K562 (cell line): ENCODE data around the gene VENTX. TPM values are rescaled to one million over a fixed set of nuclear protein-coding genes. Genes with fewer than 3 reads are reported as not detected.

Experiments used
- ATAC-seq: fragments of 200-7000 bp; cut with Tn5 transposase; 3 replicates; pipeline ENCODE4 v1.9.1; 2020; ENCODE audit warnings: moderate library complexity
- BruUV-seq: library from RNA; stranded (reverse); fragments of 400-500 nt; replicated peaks from 2 replicates; lab custom pipeline; 2021; lab: Mats Ljungman, UMichigan
- CTCF ChIA-PET: fragments of 300-600 bp; formaldehyde crosslinking; extraction: SDS; loops from one replicate; lab custom pipeline; 2021; ENCODE audit warnings: low intra/inter-chr PET ratio; lab: Yijun Ruan, JAX
- POLR2A ChIA-PET: fragments of 300-600, 350-650 bp; sonication (Branson Sonifier 250); formaldehyde crosslinking; extraction: SDS; loops from one replicate; lab custom pipeline; 2021; ENCODE audit warnings: antibody characterized with exemption, inconsistent platforms; lab: Yijun Ruan, JAX
- DNase-seq, 4 experiments: peaks; one replicate each; pipeline versions ENCODE4 v3.0.0 to v3.0.0-alpha.2; 2011 to 2018; ENCODE audit warnings: low spot score in 3 of 4, mixed read lengths in 3 of 4; ENCODE audit errors: extremely low read depth in 1 of 4
- FAIRE-seq: peaks from 2 replicates; lab custom pipeline; 2011; peaks lifted over from hg19 to GRCh38; lab: Jason Lieb, UNC
- H2AFZ ChIP-seq: 2 replicates; pipeline ENCODE4 v1.6.0; 2011; ENCODE audit warnings: low read depth, low read length, control low read depth, inconsistent platforms
- H3K27ac ChIP-seq: fragments of 200-600 bp; 3 replicates; pipeline ENCODE4 v1.8.0; 2011; ENCODE audit warnings: low read depth, mild to moderate bottlenecking, control low read depth, inconsistent platforms, low read length, moderate library complexity, mixed read lengths; ENCODE audit errors: extremely low read depth
- H3K27me3 ChIP-seq, 2 experiments: fragments of 300-600 bp in 1 of 2; 2 replicates in 1 of 2; 3 replicates in 1 of 2; pipeline versions ENCODE4 v1.6.0 to v1.8.0; 2011; ENCODE audit warnings: inconsistent platforms in 2 of 2, low read length in 2 of 2, mild to moderate bottlenecking in 1 of 2, mixed read lengths in 1 of 2, moderate library complexity in 1 of 2; ENCODE audit not compliant: control insufficient read depth in 2 of 2, insufficient read depth in 2 of 2
- H3K36me3 ChIP-seq: fragments of 300-600 bp; 3 replicates; pipeline ENCODE4 v1.8.0; 2011; ENCODE audit warnings: mild to moderate bottlenecking, low read length, inconsistent platforms; ENCODE audit not compliant: control insufficient read depth, insufficient read depth
- H3K4me1 ChIP-seq, 2 experiments: fragments of 200-600 bp in 1 of 2; replicated peaks in 1 of 2; 2 replicates in 1 of 2; 3 replicates in 1 of 2; pipeline versions ENCODE4 v1.5.1 to v1.8.0; 2011; ENCODE audit warnings: inconsistent platforms in 2 of 2, low read length in 2 of 2, mild to moderate bottlenecking in 1 of 2, mixed read lengths in 1 of 2, moderate library complexity in 1 of 2; ENCODE audit not compliant: control insufficient read depth in 2 of 2, insufficient read depth in 2 of 2
- H3K4me2 ChIP-seq: 2 replicates; pipeline ENCODE4 v1.6.1; 2011; ENCODE audit warnings: low read length, control low read depth, inconsistent platforms, mixed read lengths; ENCODE audit not compliant: insufficient read depth
- H3K4me3 ChIP-seq: fragments of 200-600 bp; sonication (generic), shearing (Covaris generic); 2 replicates; pipeline ENCODE4 v1.5.1; 2016; ENCODE audit warnings: control low read depth, inconsistent platforms
- H3K79me2 ChIP-seq: fragments of 200-600 bp; 3 replicates; pipeline ENCODE4 v1.8.0; 2011; ENCODE audit warnings: low read length, inconsistent platforms; ENCODE audit not compliant: control insufficient read depth, insufficient read depth
- H3K9ac ChIP-seq, 2 experiments: 2 replicates each; pipeline versions ENCODE4 v1.6.0 to v1.6.1; 2011; ENCODE audit warnings: low read depth in 2 of 2, low read length in 2 of 2, control low read depth in 1 of 2, inconsistent platforms in 1 of 2, mild to moderate bottlenecking in 1 of 2, mixed read lengths in 1 of 2; ENCODE audit not compliant: insufficient read depth in 1 of 2
- H3K9me1 ChIP-seq: one replicate; pipeline ENCODE4 v1.6.0; 2011; ENCODE audit warnings: inconsistent platforms, mild to moderate bottlenecking, low read length, moderate library complexity; ENCODE audit not compliant: control insufficient read depth, insufficient read depth
- H3K9me3 ChIP-seq: replicated peaks from 2 replicates; pipeline ENCODE4 v1.5.1; 2011; ENCODE audit warnings: low read depth, low read length, inconsistent platforms; ENCODE audit not compliant: control insufficient read depth, insufficient read depth
- H4K20me1 ChIP-seq: replicated peaks from 2 replicates; pipeline ENCODE4 v1.6.1; 2011; ENCODE audit warnings: low read length, inconsistent platforms, mixed read lengths; ENCODE audit not compliant: control insufficient read depth, insufficient read depth
- ATF4 ChIP-seq: fragments of 450-650 bp; formaldehyde crosslinking; IDR thresholded peaks from 2 replicates; pipeline ENCODE4 v1.4.0; 2022; ENCODE audit warnings: mild to moderate bottlenecking, moderate library complexity
- FOXP1 ChIP-seq: sonication (generic); formaldehyde crosslinking; IDR thresholded peaks from 2 replicates; pipeline ENCODE4 v1.8.0; 2022; ENCODE audit warnings: mild to moderate bottlenecking, missing genetic modification reagents
- MLLT1 ChIP-seq, 2 experiments: fragments of 450-650 bp; IDR thresholded peaks; 2 replicates each; pipeline ENCODE4 v1.6.1; 2016
- PHB2 ChIP-seq: fragments of 450-650 bp; IDR thresholded peaks from 2 replicates; pipeline ENCODE4 v1.6.1; 2017; ENCODE audit warnings: low read depth
- RCOR1 ChIP-seq, 2 experiments: IDR thresholded peaks; 2 replicates each; pipeline ENCODE4 v1.6.1; 2012; ENCODE audit warnings: low read depth in 2 of 2, low read length in 2 of 2, borderline replicate concordance in 1 of 2, improper control_type of control experiment in 1 of 2
- THRA ChIP-seq: fragments of 450-650 bp; IDR thresholded peaks from 2 replicates; pipeline ENCODE4 v1.6.1; 2017; ENCODE audit warnings: mild to moderate bottlenecking, moderate library complexity
- ZBTB2 ChIP-seq: fragments of 450-650 bp; IDR thresholded peaks from 2 replicates; pipeline ENCODE4 v1.6.1; 2016; ENCODE audit warnings: antibody characterized with exemption
- ZNF175 ChIP-seq: fragments of 200-800 bp; sonication (Bioruptor generic); IDR thresholded peaks from 2 replicates; pipeline ENCODE4 v1.6.1; 2016; ENCODE audit warnings: low read depth, mild to moderate bottlenecking, missing genetic modification characterization, missing compliant biosample characterization
- ZNF311 ChIP-seq: fragments of 250-450 bp; sonication (Bioruptor Pico); IDR thresholded peaks from 2 replicates; pipeline ENCODE4 v1.4.0; 2020; ENCODE audit warnings: mild to moderate bottlenecking, moderate library complexity
- ZNF324 ChIP-seq: fragments of 250-450 bp; sonication (Bioruptor Pico); IDR thresholded peaks from 2 replicates; pipeline ENCODE4 v1.4.0; 2020; ENCODE audit warnings: mild to moderate bottlenecking
- ZNF717 ChIP-seq: fragments of 250-450 bp; sonication (Bioruptor Pico); IDR thresholded peaks from 2 replicates; pipeline ENCODE4 v1.5.0; 2021
- ZSCAN32 ChIP-seq: fragments of 450-650 bp; formaldehyde crosslinking; IDR thresholded peaks from 2 replicates; pipeline ENCODE4 v1.4.0; 2020; ENCODE audit warnings: mild to moderate bottlenecking, moderate library complexity
- WGBS: fragments of 100-300 bp; shearing (Covaris generic); methylation state at CpG from one replicate; pipeline ENCODE4 v1.1.6; 2016; ENCODE audit warnings: low coverage, mixed read lengths; ENCODE audit not compliant: insufficient coverage; ENCODE audit errors: missing lambda C conversion rate; 5-methylcytosine and 5-hydroxymethylcytosine counted together
- in situ Hi-C: fragments of 300-500 bp; cut with MboI; formaldehyde crosslinking; loops from 4 replicates; pipeline ENCODE4 v1.15.0; 2018; ENCODE audit warnings: inconsistent platforms, mixed read lengths
- intact Hi-C: fragments of 100-400 bp; cut with micrococcal nuclease; formaldehyde crosslinking; loops from 2 replicates; pipeline ENCODE4 v1.14.2; 2022
- polyA plus RNA-seq, 8 experiments: library from polyadenylated mRNA; depleted of rRNA in 4 of 8; stranded (reverse) in 5 of 8; unstranded in 3 of 8; fragments of >200 nt; fragmentation: Nextera tagmentation in 2 of 8; fragmentation: Illumina TruSeq in 1 of 8; extraction: Ambion mirVana in 2 of 8; extraction: Trizol in 1 of 8; gene quantifications; 2 replicates each; pipeline versions ENCODE4 v1.2.1 to v1.2.3, GENCODE V29; 2011 to 2014; ENCODE audit warnings: inconsistent platforms in 1 of 8, missing spikeins in 1 of 8
- total RNA-seq, 7 experiments: library from RNA; depleted of rRNA in 6 of 7; stranded (reverse); fragments of >200 nt in 6 of 7; fragmentation: Illumina TruSeq in 2 of 7; extraction: Trizol in 2 of 7; gene quantifications; 2 replicates each; pipeline versions ENCODE4 v1.2.1 to v1.2.3, GENCODE V29; 2011 to 2021; ENCODE audit warnings: low replicate concordance in 1 of 7

The VENTX gene
- total and polyA plus RNA-seq, 9 of the 15 experiments (the other 6 are each of a cell fraction or from before 2014, with no cell fraction given): 0.07 to 0.70 (median 0.20) TPM; not detected in 1

- TF ChIP-seq MLLT1 (IDR thresholded peaks at IDR 0.05): no peak
- no peak for TF ChIP-seq ZNF311
- TF ChIP-seq THRA: no peak
- TF ChIP-seq ATF4 (CRISPR knock-in tag): no peak
These were observed 42.6 kb upstream of the VENTX start (continued) for GRCh38 chr10:133195096-133195495.

- Histone ChIP-seq H3K79me2 (no peaks in the 10 kb centered on the region), H4K20me1 (no peaks in the 10 kb centered on the region), H3K9me1 (no peaks in the 10 kb centered on the region), H3K4me3 (no peak overlapping the region), H3K36me3 (no peaks in the 10 kb centered on the region), H3K4me2 (no peak overlapping the region), H3K27me3 (peaks cover 7 to 49% of the 10 kb centered on the region in 2 experiments; a peak in 4 of 5 replicates), H3K9me3 (no peaks in the 10 kb centered on the region), H2AFZ (no peak overlapping the region), H3K27ac (no peak overlapping the region), H3K9ac (no peak overlapping the region)
- intact Hi-C loops (no loop called here), in situ Hi-C loops (no loop called here)
- no TSS peak for BruUV-seq
- no peak for DNase-seq
- ChIA-PET CTCF (no interaction called here), POLR2A (no interaction called here)
- WGBS: 15% methylated on average over 15 of the region's 23 CpGs
- ATAC-seq: no peak
- TF ChIP-seq RCOR1 (IDR thresholded peaks at IDR 0.05; ENCODE audit: borderline replicate concordance in 1 of 2, low read depth in 2 of 2, low read length in 2 of 2) (no peak), ZNF175 (CRISPR knock-in tag) (no peak), ZSCAN32 (CRISPR knock-in tag) (no peak), ZBTB2 (no peak), FOXP1 (CRISPR knock-in tag) (no peak), PHB2 (no peak), ZNF324 (CRISPR knock-in tag) (no peak), ZNF717 (CRISPR knock-in tag) (no peak)
- TF ChIP-seq, all 486 proteins: peak for 0
- no peak for FAIRE-seq
- peaks cover 0 to 44% of the 10 kb centered on the region in 2 experiments; a peak in 2 of 5 replicates for H3K4me1 ChIP-seq
These were observed 42.0 kb upstream of the VENTX start for GRCh38 chr10:133195611-133196010.
